TTC549 (cell line): ENCODE measurements around the gene OR2T8.
"Not testable (repeated sequence)": the region's sequence is repeated elsewhere in the genome, so short reads cannot be mapped to it uniquely, and the experiment has no call there.

ENCODE experiments used
- FAIRE-seq: peaks from 2 replicates; lab custom pipeline; 2012; peaks lifted over from hg19 to GRCh38; lab: Jason Lieb, UNC

Gene OR2T8

GRCh38 chr1:247919952-247920351, at the start of gene OR2T8:
TSS of gene OR2T8 (plus strand) at chr1:247920252. CDS start at chr1:247921018, 766 bp downstream.
- no peak for FAIRE-seq

DNA sequence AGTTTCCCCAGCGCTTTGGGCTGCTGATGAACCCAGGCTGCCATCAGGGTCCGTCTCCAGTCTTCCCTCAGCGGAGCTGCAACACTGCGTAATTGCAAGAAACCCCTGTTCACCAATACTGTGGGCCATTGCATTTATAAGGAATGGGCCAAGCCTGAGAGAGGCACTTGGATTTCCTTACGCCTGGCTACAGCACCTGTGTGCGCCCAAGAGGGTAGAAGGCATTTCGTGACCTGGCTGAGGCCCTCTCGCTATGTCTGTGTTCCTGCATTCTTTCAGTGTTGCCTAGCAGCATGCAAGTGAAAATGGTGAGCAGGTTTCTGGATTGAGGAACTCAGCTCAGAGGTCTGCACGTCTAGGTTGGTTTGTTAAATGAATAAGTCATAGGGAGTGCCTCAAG, 36.7 kb upstream of the OR2T8 start:
- FAIRE-seq: no peak

- FAIRE-seq: peak; percentile 34
Measured at GRCh38 chr1:247884797-247885413, 35.1 kb upstream of the OR2T8 start.

- FAIRE-seq: no peak
Measured at GRCh38 chr1:247895163-247895637, 24.9 kb upstream of the OR2T8 start, which contains the start of gene OR2W3. TSS of gene OR2W3 (plus strand) at chr1:247895587. CDS start at chr1:247895587, 0 bp downstream.

DNA sequence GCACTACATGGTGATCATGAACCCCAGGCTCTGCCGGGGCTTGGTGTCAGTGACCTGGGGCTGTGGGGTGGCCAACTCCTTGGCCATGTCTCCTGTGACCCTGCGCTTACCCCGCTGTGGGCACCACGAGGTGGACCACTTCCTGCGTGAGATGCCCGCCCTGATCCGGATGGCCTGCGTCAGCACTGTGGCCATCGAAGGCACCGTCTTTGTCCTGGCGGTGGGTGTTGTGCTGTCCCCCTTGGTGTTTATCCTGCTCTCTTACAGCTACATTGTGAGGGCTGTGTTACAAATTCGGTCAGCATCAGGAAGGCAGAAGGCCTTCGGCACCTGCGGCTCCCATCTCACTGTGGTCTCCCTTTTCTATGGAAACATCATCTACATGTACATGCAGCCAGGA, 24.1 kb upstream of the OR2T8 start:
- no peak for FAIRE-seq

DNA sequence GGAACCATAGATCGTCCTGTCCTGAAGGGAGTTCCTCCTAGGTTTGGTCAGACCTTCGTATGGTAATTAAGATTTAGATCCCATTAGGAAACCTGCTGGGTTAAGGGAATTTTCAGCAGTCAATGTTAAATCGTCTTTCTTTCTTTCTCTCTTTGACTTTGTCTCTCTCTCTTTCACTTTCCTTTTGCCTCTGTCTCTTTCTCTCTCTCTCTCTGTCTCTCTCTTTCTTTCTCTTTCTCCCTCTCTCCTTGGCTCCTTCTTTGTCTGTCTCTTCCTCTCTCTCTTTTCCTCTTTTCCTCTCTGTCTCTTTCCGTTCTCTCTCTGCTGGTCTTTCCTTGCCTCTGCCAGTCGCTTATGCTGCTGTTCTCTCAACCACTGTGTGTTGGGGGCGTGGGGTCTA, 15.9 kb upstream of the OR2T8 start:
- FAIRE-seq: no peak

DNA sequence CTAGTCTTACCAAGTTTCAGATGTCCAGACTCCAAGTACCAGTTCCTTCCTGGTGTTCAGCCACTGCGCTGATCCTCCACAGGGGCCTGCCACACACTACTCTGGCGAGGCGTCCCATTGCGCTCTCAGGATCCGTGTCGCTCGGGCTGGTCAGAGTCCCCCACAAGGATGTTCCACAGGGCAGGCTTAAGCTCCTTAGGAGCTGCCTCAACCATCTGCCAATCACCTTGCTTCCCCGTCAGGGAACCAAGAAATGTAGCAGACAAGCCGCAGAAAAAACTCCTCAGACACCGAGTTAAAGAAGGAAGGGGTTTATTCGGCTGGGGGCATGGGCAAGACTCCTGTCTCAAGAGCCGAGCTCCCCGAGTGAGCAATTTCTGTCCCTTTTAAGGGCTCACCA, 14.9 kb upstream of the OR2T8 start:
- no peak for FAIRE-seq

- FAIRE-seq: no peak
Measured at GRCh38 chr1:247905910-247906503, 14.0 kb upstream of the OR2T8 start.

- FAIRE-seq: no peak
Measured at GRCh38 chr1:247906504-247907047, 13.5 kb upstream of the OR2T8 start.

GRCh38 chr1:247908766-247909165, 11.3 kb upstream of the OR2T8 start:
- FAIRE-seq: no peak

DNA sequence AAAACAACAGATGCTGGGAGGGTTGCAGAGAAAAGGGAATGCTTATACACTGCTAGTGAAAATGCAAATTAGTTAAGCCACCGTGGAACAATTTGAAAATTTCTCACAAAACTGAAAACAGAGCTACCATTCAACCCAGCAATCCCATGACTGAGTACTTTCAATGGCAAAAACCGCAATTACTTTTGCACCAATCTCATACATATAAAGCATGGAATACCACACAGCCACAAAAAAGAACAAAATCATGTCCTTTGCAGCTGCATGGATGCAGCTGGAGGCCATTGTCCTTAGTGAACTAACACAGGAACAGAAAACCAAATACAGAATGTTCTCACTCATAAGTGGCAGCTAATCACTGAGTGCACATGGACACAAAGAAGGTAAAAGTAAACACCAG, 6.3 kb upstream of the OR2T8 start:
- FAIRE-seq: no peak

GRCh38 chr1:247914941-247915662, 5.0 kb upstream of the OR2T8 start:
- no peak for FAIRE-seq

DNA sequence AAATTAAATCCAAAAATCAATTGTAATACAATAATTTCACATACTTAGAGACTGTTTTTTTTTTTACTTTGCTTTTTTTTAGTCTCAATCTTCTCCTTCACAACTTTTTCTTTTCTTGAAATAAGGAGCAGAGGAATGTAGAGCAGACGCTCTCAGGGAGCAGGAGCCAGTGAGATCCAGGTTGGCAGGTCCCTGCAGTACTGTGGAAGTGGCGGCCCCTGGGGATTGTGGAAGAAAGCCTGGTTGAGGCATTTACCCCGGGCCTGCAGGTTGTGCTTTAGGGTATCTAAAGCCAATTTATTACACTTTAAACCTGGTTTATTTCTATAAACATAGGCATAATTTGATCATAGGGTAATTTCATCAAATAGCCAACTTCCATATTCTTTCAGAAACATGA, 3.9 kb downstream of the OR2T8 start:
- no peak for FAIRE-seq

DNA sequence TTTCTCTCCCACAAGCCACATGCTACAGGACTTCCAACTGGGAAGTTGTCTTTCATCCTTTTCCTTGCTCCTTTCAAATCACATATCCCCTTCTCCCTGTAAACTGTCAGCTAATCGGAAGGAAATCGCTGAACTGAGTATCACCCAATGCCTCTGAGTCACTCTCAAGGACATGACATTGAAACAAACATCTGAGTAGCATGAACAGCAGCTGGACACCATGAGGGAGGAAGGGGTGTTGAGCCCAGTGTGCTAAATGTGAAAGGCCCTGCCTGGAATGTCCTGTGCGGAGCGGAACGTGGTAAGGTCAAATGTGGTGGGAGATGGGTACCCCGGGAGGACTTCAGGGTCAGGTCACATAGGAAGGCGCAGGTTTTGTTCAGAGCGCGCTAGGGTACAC, 4.8 kb downstream of the OR2T8 start, which contains the start of gene OR2AJ1:
Gene OR2AJ1, plus strand, starts transcription at position 22 of the 400 bp plus-strand sequence. CDS start 8,880 bp downstream, outside the sequence.
- no peak for FAIRE-seq

- no peak for FAIRE-seq
Measured at GRCh38 chr1:247933989-247934388, 13.9 kb downstream of the OR2T8 start.

DNA sequence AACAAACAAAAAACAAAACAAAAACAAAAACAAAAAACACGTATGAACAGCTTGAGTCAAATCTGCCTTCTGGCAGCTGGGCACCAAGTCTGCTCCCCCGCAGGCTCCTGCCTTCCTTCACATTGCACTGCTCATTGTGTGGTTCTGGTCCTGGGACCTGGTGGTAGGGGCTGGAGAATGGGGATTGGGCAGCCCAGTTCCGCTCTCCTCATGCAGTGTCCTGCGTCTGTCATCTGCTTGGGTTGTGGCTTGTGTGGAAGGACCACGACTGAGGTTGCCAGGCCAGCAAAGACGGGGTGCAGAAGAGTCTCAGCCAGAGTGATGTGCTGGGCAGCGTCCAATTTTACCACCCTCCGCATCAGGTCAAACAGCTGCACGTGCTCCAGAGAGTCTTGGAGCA, 15.7 kb downstream of the OR2T8 start:
- FAIRE-seq: no peak

GRCh38 chr1:247936415-247936814, 16.4 kb downstream of the OR2T8 start:
- no peak for FAIRE-seq

DNA sequence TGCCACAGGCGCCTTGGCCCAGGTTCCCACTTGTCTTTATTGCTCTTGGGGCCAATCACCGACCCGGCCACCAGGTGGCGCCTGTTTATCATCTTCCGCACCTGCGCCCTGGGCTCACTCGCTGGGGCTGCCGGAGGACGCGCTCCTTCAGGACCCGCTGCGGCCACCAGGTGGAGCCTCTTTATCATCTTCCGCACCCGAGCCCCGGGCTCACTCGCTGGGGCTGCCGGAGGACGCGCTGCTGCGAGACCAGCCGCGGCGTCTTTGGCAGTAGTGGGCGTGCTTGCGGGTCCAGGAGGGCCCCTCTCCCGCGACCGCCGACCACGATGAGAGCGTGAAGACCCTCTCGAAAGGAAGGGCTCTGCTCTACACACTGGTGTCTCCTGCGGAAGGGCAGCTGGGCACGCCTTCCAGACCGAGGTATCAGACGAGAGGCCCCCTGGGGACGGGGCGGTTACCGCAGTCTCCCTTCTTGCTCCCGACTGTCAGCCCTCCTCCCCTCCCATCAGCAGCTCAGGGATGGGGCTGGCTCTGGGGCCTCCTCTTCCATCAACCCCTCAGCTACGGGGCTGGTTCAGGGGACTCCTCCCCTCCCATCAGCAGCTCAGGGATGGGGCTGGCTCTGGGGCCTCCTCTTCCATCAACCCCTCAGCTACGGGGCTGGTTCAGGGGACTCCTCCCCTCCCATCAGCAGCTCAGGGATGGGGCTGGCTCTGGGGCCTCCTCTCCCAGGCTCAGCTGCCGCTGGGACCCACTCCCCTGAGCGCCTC, 17.1 kb downstream of the OR2T8 start:
- not testable (repeated sequence) for FAIRE-seq

- FAIRE-seq: no peak
Measured at GRCh38 chr1:247942624-247943023, 22.6 kb downstream of the OR2T8 start.

GRCh38 chr1:247948558-247948957, 28.5 kb downstream of the OR2T8 start, which contains the start of gene OR2L8:
TSS of gene OR2L8 (plus strand) at chr1:247948858. CDS start at chr1:247948858, 0 bp downstream.
- no peak for FAIRE-seq

- no peak for FAIRE-seq
Measured at GRCh38 chr1:247953408-247953807, 33.4 kb downstream of the OR2T8 start.

DNA sequence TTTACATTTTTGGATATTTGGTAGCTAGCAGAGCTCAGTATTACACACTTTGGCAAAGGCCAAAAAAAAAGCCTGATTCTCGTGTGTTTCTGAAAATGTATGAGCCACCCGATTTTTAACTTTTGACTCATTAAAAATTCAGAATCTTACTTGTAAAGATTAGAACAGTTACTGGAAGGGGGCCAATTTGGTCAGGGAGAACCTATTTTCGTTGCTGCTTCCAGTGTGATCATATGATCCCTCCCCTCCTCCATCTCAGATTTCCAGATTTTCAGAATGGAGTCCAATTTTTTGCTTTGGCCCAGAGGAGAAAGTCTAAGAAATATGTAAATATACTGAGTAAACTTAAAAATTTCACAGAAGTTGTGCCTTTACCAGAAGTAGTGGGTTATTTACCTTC, 41.7 kb downstream of the OR2T8 start:
- FAIRE-seq: no peak
